Chondrocyte (in vitro differentiated cells): ENCODE results near the gene FEZ2. TPM values are rescaled to one million over a fixed set of nuclear protein-coding genes. Genes with fewer than 3 reads are reported as not detected.

Experiments used
- DNase-seq: peaks from one replicate; pipeline ENCODE4 v3.0.0; 2021; ENCODE audit warnings: mixed read lengths, low spot score
- H3K27ac Mint-ChIP-seq: one replicate; pipeline ENCODE4 v1.8.0; 2021; ENCODE audit warnings: mild to moderate bottlenecking, moderate library complexity, mixed read lengths; ENCODE audit not compliant: unreplicated experiment
- H3K27me3 Mint-ChIP-seq: 2 replicates; pipeline ENCODE4 v1.8.0; 2021; ENCODE audit warnings: low read depth, mixed read lengths
- H3K36me3 Mint-ChIP-seq: 2 replicates; pipeline ENCODE4 v1.8.0; 2021; ENCODE audit warnings: low read depth, mixed read lengths
- H3K4me1 Mint-ChIP-seq: 2 replicates; pipeline ENCODE4 v1.8.0; 2021; ENCODE audit warnings: low read depth, mild to moderate bottlenecking, mixed read lengths
- H3K4me3 Mint-ChIP-seq: one replicate; pipeline ENCODE4 v1.8.0; 2021; ENCODE audit warnings: mild to moderate bottlenecking, moderate library complexity, mixed read lengths; ENCODE audit not compliant: unreplicated experiment
- H3K9me3 Mint-ChIP-seq: 2 replicates; pipeline ENCODE4 v1.8.0; 2021; ENCODE audit warnings: low read depth, mixed read lengths
- CTCF ChIP-seq: fragments of 200-600 bp; sonication (generic); IDR thresholded peaks from 2 replicates; pipeline ENCODE4 v1.5.0; 2021; ENCODE audit warnings: antibody characterized with exemption, mild to moderate bottlenecking, moderate library complexity
- total RNA-seq: library from RNA; stranded (reverse); gene quantifications from 3 replicates; pipeline ENCODE4 v1.2.1, GENCODE V29; 2021

FEZ2 gene
- total RNA-seq, 1 donor from 2014 or later: 46.8 TPM

- H3K4me1 Mint-ChIP-seq: peaks cover 31% of the 10 kb centered on the region
- DNase-seq: no peak
- H3K4me3 Mint-ChIP-seq: no peak overlapping the region
- H3K27ac Mint-ChIP-seq: peak overlapping the region; percentile 50
- no peaks in the 10 kb centered on the region for H3K27me3 Mint-ChIP-seq
- no peak for TF ChIP-seq CTCF
- no peaks in the 10 kb centered on the region for H3K9me3 Mint-ChIP-seq
- H3K36me3 Mint-ChIP-seq: peaks cover 19% of the 10 kb centered on the region
These were observed 69.7 kb downstream of the FEZ2 start for GRCh38 chr2:36528274-36528673.

GRCh38 chr2:36526226-36526625 is 71.7 kb downstream of the FEZ2 start:
- Mint-ChIP-seq H3K36me3 (peaks cover 20% of the 10 kb centered on the region), H3K4me1 (peaks cover 24% of the 10 kb centered on the region), H3K9me3 (no peaks in the 10 kb centered on the region), H3K27me3 (no peaks in the 10 kb centered on the region), H3K27ac (no peak overlapping the region), H3K4me3 (no peak overlapping the region)
- TF ChIP-seq CTCF: no peak
- no peak for DNase-seq

GRCh38 chr2:36525245-36525644 is 72.7 kb downstream of the FEZ2 start:
- Mint-ChIP-seq H3K4me3 (no peak overlapping the region), H3K36me3 (peaks cover 24% of the 10 kb centered on the region), H3K27me3 (no peaks in the 10 kb centered on the region), H3K9me3 (no peaks in the 10 kb centered on the region), H3K4me1 (peaks cover 14% of the 10 kb centered on the region), H3K27ac (peak overlapping the region; percentile 37)
- no peak for TF ChIP-seq CTCF
- DNase-seq: no peak

GRCh38 chr2:36523153-36523552 is 74.8 kb downstream of the FEZ2 start:
- no peaks in the 10 kb centered on the region for H3K27me3 Mint-ChIP-seq
- H3K4me3 Mint-ChIP-seq: no peak overlapping the region
- H3K4me1 Mint-ChIP-seq: no peaks in the 10 kb centered on the region
- H3K9me3 Mint-ChIP-seq: no peaks in the 10 kb centered on the region
- no peak for DNase-seq
- no peak overlapping the region for H3K27ac Mint-ChIP-seq
- no peak for TF ChIP-seq CTCF
- H3K36me3 Mint-ChIP-seq: peaks cover 36% of the 10 kb centered on the region

DNA sequence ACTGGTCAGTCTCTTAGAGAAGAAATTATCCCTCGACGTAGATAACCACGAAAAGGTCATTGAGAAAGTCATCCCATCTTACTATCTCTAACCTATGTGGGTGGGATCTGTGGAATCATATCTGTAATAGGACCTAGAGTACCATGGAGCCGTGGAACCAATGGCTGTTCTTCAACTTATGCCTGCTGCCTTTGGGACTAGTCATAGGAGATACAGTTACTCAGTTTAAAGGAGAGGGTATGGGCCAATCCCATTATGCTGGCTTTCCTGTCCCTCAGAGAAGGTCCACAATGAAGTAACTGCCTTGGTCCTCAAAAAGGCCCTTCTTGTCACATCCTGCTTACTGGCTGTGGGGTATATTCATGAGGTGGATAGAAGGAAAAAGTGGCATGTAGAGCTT is 77.5 kb downstream of the FEZ2 start:
- TF ChIP-seq CTCF: no peak
- Mint-ChIP-seq H3K36me3 (peaks cover 41% of the 10 kb centered on the region), H3K27ac (no peak overlapping the region), H3K4me1 (peaks cover 21% of the 10 kb centered on the region), H3K27me3 (no peaks in the 10 kb centered on the region), H3K4me3 (no peak overlapping the region), H3K9me3 (no peaks in the 10 kb centered on the region)
- DNase-seq: no peak
